HG02981 (cell line): Measurements from ENCODE around the gene MFAP5.
"Not testable (repeated sequence)": the region's sequence is repeated elsewhere in the genome, so short reads cannot be mapped to it uniquely, and the experiment has no call there.

ENCODE experiments used
- ATAC-seq: cut with Tn5 transposase; IDR thresholded peaks from one replicate; pipeline ENCODE4 v1.9.1; 2021; ENCODE audit warnings: mild to moderate bottlenecking, moderate library complexity; ENCODE audit not compliant: unreplicated experiment

The MFAP5 gene

DNA sequence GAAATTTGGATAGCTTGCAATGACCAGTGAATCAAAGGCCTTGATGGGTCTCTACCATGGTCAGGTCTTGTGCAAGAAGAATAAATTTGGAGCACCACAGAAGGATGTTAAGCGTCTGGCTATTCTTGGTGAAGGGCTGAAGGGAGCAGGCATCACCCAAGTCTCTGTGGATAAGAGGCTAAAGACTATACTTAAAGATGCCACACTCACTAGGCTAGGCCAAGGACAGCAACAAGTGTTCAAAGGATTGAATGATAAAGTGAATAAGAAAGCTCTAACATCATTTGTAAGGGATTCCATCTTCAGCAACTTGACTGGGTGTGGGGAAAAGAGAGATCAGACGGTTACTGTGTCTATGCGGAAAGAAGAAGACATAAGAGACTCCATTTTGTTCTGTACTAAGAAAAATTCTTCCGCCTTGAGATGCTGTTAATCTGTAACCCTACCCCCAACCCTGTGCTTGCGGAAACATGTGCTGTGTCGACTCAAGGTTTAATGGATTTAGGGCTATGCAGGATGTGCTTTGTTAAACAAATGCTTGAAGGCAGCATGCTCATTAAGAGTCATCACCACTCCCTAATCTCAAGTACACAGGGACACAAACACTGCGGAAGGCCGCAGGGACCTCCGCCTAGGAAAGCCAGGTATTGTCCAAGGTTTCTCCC lies 27.2 kb downstream of the MFAP5 start:
- ATAC-seq: not testable (repeated sequence)

DNA sequence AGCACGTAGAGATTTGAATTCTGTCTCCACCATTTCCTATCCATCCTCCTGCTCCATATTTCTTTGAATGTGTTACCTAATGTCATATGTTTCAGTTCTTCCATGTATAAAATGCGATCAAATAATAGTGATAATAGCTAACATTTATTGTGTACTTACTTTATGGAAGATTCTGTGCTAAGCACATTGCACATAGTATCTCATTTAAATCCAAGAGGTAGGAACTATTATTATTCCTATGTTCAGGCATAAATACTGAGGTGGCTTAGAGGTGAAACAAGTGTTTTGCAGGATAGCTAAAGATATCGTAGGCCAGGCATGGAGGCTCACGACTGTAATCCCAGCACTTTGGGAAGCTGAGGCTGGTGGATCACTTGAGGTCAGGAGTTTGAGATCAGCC lies 32.5 kb downstream of the MFAP5 start:
- no peak for ATAC-seq

DNA sequence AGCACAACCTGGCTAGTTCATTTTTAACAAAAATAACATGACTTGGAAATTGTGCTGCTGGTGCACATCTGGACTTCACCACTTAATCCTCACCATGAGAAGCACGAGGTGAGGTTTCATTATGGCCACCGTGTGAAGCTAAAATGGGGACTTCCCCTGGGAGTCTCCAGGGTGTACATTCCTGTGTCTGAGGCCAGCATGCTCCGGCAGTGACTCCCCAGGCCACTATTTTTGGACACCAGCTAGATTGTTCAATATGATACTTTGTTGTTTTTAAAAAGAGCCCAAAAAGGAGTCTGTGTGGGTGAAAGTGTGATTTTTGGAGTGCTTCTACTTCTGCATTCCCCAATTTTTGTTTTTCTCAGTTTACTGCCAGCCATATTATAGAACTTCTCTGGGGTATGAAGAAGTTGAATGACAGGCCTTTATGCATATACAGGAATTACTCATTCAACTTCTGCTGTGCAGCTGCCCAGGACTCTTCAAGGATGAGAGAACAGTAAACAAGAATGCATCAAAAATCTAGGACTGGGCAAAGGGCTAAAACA lies 33.1 kb downstream of the MFAP5 start:
- ATAC-seq: peak; percentile 93

DNA sequence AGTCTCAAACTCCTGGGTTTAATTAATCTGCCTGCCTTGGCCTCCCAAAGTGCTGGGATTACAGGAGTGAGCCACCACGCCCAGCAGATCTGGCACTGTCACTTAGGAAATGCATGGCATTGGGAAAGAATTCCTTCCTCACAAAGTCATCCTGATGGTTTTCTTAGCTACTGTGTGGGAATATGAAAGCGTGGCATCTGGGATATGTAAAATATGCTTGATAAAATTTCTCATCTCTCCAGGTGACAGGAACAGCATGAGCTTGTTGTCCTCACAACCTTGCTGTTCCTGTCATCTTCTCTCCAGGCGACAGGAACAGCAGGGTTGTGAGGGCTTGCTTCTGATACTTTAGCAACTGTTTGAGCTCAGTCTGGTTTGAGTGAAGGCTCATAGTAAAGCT lies 33.9 kb downstream of the MFAP5 start:
- no peak for ATAC-seq

DNA sequence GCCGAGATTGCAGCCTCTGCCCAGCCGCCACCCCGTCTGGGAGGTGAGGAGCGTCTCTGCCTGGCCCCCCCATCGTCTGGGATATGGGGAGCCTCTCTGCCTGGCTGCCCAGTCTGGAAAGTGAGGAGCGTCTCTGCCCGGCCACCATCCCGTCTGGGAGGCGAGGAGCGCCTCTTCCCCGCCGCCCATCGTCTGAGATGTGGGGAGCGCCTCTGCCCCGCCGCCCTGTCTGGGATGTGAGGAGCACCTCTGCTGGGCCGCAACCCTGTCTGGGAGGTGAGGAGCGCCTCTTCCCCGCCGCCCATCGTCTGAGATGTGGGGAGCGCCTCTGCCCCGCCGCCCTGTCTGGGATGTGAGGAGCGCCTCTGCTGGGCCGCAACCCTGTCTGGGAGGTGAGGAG lies 37.9 kb downstream of the MFAP5 start:
- ATAC-seq: not testable (repeated sequence)

DNA sequence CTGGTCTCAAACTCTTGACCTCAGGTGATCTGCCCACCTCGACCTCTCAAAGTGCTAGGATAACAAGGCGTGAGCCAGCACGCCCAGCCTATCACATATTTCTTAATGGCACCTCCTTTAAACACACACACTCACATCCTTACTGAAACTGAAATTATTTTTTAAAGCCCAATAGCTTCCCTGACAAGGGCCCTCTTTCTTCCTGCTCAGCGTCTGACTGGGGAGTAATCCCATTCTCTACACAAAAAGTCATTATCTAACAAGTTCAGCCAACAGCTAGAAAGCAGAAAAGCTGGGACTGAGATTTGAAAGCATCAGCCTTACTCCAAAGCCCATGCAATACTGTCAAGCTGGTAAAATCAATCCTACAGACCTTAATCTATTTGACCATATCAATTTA lies 40.0 kb downstream of the MFAP5 start:
- no peak for ATAC-seq

DNA sequence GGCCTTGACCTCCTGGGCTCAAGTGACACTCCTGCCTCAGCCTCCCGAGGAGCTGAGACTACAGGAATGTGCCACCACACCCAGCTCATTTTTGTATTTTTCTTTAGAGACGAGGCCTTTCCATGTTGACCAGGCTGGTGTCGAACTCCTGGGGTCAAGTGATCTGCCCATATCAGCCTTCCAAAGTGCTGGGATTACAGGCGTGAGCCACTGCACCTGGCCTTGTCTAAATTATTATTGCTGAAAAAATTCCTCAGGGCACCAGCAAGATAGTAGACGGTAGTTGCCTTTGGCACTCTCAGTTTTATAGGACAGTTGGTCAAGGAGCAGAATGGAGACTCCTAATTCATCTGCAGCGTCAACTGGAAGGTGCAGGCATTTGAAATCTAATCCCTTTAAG lies 47.4 kb downstream of the MFAP5 start:
- ATAC-seq: no peak

DNA sequence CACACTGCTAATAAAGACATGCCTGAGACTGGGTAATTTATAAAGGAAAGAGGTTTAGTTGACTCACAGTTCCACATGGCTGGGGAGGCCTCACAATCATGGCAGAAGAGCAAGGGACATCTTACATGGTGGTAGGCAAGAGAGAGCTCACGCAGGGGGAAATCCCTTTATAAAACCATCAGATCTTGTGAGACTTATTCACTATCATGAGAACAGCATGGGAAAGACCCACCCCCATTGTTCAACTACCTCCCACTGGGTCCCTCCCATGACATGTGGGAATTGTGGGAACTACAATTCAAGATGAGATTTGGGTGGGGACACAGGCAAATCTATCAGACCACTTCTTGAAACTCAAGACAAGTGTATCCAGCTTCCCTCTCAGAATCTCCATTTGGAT lies 48.7 kb downstream of the MFAP5 start:
- not testable (repeated sequence) for ATAC-seq

DNA sequence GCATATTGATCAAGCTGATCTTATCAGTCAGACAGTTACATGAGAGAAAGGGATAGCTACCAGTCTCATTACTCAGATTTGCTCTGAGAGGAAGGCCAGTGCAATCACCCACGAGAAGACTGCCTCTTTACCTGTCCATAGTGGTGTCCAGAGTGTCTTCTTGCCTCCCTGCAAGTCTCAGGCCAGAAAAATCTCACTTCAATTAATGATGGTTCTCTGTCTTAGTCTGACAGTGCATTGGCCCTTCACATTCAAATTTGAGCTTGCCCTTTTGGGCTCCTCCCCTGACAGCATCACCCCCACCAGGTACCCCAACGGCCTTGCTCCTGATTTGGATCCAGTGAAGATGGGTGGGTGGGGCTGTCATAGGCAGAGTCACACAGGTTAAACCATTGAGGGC lies 50.0 kb downstream of the MFAP5 start, which contains the start of gene AICDA:
AICDA (minus strand) TSS at position 231 of the 400 bp plus-strand sequence; CDS start at position 139, 92 bp downstream.
- ATAC-seq: no peak

DNA sequence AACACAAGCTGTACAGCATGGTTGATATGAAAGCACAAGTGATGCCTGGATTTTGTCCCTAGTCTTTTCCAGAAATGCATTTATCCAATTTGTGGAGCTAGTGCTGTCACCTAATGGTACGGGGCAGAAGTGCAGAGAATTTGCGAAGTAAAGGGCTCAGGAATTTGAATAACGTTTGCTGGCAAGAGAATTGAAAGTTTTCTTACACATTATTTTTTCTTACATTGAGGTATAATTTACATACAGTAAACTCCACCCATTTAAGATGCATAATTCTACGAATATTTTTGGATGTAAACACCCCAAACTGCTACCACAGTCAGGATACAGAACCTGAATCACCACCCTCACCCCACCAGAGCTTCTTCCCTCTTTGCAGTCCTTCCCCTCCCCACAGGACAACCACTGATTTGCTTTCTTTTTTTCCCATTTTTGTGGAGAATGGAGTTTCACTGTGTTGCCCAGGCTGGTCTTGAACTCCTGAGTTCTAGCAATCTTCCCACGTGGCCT lies 53.5 kb downstream of the MFAP5 start:
- ATAC-seq: no peak

DNA sequence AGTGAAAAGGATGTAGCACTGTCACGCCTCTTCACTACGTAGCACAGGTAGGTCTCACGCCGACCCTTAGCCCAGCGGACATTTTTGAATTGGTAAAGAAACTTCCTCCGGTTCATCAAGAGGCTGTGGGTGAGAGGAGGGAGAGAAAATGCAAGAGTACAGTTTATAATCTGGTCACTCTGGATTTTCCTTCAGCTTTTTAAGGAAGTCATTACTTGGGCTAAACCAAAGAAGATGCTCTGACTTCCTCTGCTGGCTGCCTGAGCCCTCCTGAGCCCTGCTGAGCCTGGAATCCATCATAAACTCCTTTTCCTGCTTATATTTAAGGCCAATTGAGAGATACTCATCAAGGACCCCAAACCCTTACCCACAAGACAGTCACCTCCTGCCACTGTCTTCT lies 55.7 kb downstream of the MFAP5 start:
- ATAC-seq: no peak

DNA sequence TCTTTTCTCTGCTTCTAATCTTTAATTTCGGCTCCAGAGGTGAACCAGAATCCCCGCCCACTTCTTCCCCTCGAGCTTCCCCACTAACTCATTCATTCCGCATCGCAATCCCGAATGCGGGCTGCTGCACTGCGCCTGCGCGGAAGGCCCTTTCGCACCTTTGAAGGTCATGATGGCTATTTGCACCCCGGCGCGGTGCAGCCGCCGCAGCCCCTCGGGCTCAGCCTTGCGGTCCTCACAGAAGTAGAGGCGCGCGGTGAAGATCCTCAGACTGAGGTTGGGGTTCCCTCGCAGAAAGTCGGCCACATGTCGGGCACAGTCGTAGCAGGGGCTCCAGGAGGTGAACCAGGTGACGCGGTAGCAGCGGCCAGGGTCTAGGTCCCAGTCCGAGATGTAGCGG lies 57.6 kb downstream of the MFAP5 start:
- no peak for ATAC-seq

DNA sequence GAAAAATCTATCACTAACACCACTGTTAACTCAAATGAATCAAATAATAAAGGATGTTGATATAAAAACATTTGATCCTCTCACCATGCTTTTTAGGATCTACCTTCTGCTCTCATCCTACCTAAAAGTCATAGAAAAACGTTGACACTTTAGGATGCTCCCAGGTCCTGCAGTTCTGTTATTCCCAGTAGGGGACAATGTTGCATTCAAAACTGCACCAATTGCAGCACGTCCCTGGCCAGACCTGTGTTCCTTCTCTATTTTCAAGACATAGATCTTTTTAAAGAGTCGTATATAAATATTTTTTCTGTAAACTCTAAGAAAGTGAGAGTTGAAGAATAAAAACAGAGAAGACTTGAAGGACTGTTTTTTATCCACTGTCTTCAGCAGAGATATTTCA lies 58.8 kb downstream of the MFAP5 start:
- no peak for ATAC-seq

DNA sequence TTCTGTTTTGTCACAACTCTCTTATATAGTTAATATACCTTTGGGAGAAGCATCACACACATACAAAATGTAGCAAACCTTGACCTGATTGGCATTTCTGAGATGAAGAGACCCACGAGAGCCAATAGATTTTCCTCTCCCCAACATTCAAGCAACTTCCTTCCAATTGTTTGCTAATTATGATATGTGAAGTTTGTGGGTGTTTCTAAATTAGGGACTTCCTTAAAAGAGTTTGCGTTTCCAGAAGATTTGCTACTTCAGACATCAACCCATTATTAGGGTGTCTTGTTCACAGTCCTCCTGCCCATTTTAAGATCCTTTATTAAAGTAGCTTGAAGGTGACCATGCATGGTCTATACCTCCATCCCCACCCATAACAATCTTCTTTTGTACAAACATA lies 59.3 kb downstream of the MFAP5 start:
- ATAC-seq: no peak

DNA sequence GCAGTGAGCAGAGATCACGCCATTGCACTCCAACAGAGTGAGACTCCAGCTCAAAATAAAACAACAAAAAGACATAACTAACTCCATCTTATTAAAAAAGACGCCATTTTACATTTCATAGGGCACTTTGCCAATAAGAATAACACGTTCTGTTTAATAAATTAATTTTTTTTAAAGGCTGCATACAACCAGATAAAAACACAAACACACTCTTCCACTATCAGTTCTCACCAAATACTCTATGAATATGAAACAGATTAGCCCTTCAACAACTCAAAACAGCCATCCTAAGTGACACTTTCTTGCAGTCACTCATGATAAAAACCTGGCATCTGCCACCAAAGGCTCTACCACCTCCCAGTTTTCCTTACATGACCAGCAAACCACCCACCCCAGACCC lies 66.1 kb downstream of the MFAP5 start:
- no peak for ATAC-seq
